ENCODE results near the gene CDCA7L.
"Not testable (repeated sequence)": the region's sequence is repeated elsewhere in the genome, so short reads cannot be mapped to it uniquely, and the experiment has no call there.

The CDCA7L gene

DNA sequence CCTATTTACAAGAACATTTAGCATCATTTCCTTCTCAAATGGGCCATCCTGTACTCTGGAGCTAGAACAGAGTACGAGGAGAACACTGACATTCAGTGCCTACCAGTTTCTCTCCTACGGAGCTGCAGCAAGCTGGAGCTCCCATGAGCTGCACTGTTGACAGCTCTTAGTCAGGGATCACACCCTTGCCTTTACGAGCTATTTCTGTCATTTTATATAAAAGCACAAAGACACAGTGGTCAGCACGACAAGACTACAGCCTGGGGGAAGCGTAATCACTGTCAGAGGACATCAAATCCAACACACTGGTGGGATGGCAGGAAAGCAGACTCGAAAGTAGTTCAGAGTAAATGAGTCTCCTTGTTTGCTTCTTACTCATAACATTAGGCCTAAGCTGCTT is 2.7 kb downstream of the CDCA7L start:
- no peak for FAIRE-seq

DNA sequence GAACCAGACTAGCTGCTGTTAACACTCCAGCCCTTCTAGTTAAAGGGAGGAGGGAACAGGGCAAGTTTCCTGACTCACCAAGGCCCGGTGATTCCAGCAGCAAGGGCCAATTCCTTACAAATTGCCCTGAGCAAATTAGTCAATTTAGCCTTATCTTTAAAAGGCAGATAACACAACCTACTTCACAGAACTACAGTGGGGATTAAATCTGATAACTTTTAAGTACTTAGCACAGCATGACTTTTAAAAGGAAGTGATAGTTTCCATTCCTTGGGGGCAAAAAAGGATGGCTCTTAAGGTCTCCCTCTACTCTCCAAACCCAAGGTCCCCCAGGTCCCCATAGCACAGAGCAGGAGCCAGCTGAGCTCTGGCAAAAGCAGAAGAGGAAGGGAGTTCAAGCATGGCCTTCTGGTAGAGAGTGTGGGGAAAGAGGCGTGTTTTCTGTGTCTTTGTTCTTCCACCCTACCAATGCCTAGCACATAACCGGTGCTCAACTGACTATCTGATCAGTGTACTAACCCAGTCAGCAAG is 4.0 kb downstream of the CDCA7L start:
- FAIRE-seq: no peak

DNA sequence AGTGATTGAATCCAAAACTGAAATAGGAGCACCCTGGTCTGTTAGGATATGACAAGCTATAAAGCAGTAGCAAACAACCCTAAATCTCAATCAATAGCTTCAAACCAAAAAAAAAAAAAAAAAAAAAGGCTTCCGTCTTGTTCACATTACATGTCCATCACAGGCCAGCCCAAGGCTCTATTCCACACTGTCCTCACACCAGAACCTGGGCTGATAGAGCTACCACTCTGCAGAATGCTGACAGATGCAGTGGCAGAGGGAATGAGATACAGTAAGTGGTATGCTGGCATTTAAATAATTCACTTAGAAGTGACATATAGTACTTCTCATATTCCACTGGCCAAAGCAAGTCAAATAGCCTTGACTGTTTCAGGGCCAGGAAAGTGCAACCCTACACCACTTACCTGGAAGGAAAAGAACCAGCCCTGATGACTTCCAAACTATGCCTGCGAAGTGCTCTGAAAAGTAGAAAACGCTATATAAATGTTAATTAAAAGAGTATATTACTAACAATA is 5.8 kb downstream of the CDCA7L start:
- FAIRE-seq: no peak

DNA sequence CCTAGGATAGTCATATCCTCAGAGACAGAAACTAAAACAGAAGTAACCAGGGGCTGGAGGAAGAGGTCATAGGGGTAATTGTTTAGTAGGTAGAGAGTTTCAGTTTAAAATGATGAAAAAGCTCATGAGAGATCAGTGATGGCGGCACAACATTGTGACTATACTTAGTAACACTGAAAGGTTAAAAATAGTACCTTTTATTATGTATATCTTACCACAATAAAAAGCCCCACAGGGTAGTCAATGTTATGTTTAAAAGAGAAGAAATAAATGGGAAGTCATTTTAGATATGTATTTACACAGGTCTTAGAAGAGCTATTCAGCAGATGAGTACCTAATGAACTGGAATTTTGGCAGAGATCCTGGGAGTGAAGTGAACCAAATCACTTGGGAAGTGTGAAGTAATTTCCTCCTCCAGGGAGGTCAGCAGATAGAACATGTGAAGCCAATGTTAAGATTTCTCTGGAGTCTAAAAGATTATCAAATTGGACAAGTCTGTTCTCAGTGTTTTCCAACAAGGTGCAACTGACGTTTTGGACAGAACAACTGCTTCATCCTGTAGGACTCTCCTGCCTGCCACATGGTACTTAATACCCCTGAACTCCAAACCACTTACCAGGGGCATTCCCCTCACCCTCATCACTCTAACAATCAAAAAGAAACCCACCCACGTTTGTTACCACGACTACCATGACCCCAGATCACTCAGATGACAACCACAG is 6.4 kb downstream of the CDCA7L start:
- no peak for FAIRE-seq

DNA sequence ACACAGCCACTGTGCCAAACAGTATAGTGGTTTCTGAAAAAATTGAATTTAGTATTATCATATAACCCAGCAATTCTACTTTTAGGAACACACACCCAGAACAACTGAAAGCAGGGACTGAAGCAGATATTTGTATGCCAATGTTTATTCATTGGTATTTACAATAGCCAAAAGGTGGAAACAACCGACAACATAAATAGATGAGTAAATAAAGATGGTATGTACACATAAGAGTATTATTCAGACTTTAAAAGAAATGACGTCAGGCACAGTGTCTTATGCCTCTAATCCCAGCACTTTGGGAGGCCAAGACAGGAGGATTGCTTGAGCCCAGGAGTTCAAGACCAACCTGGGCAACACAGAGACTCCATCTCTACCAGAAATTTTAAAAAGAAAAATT is 7.2 kb downstream of the CDCA7L start:
- FAIRE-seq: no peak

DNA sequence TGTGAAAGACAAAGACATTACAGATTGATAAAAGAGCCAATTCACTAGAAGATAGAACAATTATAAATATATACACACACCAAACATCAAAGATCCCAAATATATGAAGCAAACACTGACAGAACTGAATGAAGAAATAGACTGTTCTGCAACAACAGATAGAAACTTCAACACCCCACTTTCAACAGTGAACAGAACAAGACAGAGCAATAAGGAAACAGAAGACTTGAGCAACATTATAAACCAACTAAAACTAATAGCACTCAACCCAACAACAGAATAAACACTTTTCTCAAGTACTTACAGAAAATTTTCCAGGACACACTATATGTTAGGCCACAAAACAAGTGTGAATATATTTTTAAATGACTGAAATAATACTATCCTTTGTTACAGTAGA is 10.9 kb downstream of the CDCA7L start:
- no peak for FAIRE-seq

DNA sequence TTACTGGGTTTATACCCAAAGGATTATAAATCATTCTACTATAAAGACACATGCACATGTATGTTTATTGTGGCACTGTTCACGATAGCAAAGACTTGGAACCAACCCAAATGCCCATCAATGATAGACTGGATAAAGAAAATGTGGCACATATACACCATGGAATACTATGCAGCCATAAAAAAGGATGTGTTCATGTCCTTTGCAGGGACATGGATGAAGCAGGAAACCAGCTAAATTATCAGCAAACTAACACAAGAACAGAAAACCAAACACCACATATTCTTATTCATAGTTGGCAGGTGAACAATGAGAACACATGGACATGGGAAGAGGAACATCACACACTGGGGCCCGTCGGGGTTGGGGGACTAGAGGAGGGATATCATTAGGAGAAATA is 12.4 kb downstream of the CDCA7L start:
- not testable (repeated sequence) for FAIRE-seq

DNA sequence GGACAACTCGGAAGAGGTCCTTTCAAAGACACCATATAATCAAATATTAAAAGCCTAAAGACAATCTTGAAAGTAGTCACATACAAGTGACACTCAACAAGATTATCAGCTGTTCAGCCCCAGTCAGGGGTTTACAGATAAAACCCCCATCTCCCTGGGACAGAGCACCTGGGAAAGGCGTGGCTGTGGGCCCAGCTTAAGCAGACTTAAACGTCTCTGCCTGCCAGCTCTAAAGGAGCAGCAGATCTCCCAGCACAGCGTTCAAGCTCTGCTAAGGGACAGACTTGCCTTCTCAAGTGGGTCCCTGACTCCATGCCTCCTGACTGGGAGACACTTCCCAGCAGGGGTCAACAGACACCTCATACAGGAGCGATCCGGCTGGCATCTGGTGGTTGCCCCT is 18.0 kb downstream of the CDCA7L start:
- no peak for FAIRE-seq

DNA sequence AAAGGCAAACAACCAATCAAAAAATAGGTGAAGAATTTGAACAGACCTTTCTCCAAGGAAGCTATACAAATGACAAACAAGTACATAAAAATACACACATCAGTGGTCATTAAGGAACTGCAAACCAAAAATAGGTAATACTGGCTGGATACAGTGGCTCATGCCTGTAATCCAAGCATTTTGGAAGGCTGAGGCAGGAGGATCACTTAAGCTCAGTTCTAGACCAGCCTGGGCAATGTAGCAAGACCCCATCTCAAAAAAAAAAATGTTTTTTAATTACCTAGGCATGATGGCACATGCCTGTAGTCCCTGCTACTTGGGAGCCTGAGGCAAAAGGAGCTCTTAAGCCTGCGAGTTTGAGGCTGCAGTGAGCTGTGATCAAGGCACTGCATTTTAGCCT is 19.3 kb downstream of the CDCA7L start:
- no peak for FAIRE-seq

DNA sequence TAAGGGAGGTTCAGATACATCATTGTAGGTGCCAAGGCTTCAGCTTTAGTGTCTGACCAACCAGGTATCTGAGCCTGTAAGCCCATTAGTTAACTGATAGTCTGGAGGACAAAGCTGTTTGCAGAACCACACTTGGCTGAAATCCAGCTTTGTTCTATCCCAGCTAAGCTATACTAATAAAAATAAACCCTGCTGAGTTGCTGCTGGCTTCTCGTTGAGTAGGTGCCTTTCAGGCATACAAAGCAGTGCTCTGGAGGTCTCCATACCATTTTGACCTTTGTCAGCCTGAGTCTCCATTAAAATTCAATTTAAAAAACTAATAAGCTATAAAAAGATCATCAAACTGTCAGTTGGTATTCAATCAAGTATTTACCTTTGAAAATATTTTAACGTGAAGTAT is 22.0 kb downstream of the CDCA7L start:
- FAIRE-seq: no peak

DNA sequence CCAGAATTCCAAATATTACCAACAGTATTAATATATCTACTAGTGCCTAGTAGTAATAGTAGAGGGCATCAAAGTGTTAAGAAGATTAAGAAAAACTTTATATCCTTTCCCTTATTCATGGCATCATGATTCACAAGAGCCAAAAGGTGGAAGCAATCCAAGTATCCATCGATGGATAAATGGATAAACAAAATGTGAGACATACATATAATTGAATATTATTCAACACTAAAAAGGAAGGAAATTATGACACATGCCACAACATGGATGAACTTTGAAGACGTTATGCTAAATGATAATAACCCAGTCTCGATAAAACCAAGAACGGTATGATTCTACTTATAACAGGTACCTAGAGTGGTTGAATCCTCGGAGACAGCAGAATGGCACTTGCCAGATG is 23.1 kb downstream of the CDCA7L start:
- FAIRE-seq: no peak

DNA sequence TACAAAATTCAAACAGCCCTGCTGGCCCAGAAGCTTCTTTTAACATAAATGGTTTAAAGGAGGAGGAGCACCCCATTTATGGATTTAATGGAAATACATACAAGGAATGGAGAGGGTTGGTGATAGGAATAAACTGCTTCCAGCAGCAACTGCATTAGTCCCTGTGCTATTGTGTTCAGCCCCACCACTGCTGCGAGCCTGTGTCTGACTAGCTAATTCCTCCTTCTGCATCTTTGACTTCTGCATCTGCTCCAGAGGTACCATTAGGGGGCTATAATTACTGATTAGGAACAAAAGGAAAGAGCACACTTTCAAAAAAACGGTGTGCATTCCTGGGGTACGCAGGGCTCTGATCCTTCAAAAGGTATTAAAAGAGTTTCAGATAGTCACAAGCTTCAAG is 24.8 kb downstream of the CDCA7L start:
- no peak for FAIRE-seq

DNA sequence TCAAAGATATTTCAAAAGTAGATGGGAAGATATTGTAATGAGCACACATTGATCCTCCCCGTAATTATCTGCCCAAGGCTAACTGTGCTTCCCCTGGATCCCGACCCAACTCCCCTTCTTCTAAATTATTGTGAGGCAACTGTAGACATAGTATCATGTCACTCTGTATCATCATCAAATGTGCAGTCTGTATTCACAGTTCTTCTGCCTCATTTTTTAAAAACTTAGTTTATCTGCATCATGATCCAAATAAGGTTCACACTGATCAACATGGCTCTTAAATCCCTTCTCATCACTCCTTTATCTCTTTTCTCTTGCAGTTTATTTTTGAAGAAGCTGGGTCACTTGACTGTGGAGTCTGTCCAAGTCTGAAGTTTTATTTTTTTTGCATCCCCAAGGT is 27.5 kb downstream of the CDCA7L start:
- FAIRE-seq: no peak

DNA sequence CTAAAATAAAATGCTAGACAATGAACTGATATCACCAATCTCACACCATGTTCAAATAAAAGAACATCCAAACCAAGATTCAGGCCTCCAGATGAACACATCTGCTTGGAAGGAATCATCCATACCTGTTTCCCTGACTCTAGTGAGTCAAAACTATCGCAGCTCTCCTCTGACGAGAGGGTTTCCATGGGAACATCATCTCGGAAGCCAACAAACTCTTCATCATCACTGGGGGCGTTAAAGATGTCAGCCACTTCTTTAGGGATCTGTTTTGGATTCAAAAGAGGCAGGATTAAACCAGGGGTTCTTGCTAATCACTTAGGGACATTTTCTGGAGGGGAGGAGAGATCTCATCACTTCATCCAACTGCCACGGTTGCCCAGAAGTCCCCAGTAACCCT is 29.1 kb downstream of the CDCA7L start:
- no peak for FAIRE-seq

DNA sequence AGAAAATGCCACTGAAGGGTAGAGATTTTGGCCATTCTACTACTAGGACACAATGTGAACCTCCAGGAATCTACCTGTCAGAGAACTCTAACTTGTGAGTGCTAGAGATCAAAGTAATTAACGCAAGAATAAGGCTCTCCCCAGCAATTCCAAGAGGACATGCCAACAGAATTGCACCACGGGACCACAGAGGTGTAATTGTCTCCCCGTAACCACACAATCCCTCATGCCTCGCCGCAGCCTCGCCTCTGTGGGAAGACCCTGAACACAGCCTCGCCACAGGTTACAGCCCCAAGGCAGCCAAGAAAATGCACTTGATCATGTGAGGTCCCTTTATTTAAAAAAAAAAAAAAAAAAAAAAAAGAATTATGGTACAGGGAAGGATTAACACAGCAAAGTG is 29.5 kb downstream of the CDCA7L start:
- no peak for FAIRE-seq

DNA sequence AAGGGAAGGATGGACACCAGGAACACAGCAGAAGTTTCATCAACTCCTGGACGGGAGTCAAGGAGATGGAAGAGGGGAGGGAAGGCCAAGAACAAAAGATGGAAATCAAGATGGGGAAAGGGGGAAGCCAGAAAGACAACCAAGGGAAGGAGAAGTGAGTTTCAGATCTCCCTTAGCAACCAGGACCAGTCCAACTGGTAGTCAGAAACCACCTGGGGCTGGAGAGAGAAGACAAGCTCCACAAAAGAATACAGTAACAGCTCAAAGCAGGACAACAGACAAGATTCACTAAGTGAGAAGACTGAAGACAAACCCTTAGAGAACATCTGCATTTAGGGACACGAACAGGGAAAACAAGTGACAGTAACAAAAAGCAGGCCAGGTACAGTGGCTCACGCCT is 30.6 kb downstream of the CDCA7L start:
- FAIRE-seq: no peak

DNA sequence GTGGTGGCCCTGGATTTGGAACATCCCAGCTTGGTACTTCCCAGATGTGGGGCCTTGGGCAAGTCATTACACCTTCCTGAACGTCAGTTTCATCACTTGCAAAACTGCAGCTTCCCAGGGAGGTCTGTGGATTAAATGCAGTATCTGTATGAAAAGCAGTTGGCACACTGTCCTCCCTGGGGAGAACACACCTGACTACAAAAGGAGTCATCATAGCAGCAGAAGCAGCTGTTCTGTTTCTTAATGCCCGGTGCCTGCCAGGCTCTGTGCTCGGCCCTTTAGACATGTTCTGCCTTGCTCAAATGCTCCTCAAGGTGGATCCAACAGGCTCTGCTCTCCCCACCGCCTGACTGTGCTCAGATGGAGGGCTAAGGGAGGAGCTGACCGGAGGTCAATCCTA is 31.0 kb downstream of the CDCA7L start:
- no peak for FAIRE-seq

DNA sequence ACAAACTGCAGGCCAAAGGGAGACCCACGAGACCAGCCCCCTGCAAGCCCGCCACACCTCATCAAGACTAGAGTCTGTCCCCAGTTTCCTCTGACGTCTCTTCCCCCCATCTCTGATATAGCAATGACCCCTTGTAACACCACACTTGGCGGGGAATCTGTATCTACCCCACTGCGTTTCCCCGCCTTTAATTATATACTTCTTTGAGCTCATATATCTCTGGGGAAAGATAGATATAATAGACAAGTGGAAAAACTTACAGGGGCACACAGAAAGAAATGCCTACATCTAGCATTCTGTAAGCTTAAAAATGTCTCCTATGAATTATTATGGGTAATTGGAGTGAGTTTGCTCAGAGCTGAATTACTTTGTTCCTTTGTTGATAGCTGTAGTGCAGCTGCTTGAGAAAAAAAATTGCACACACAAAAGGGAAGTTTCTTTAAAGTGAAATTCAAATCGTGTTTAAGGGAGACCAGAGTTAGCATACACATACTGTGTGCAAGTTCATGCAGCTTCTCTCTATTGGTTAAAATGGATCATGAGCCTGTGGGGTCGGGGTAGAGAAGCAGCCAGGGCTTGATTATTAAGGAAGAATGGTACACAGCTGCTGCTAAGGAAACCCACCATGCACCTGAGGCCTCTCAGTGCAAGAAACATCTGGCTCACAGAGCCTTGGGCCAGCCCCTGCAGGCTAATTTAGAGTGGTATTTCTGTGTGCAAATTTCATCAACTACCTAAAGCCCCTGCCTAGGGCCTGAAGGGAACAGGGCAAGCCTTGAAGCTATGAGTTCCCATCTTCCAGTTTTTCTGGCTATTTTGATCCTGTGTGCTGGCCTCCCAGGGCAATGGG is 32.5 kb downstream of the CDCA7L start:
- no peak for FAIRE-seq

DNA sequence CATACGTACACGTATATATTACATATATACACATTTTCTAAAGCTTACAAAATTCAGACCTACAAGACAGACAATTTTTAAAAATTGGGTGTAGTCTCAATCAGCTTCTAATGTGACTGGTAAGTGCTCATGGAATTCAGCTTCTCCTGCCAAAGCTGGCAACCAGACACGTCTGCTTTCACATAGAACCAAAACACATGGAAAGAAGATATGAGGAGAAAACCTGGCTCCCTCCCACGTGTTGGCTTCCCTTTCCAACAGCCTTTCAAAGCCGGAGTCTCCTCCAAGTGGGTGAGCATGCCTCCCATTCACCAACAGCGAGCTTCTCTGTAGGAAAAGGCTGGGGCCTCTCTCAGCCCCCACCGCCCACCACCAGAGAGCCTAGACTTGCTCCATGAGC is 33.4 kb downstream of the CDCA7L start:
- no peak for FAIRE-seq

DNA sequence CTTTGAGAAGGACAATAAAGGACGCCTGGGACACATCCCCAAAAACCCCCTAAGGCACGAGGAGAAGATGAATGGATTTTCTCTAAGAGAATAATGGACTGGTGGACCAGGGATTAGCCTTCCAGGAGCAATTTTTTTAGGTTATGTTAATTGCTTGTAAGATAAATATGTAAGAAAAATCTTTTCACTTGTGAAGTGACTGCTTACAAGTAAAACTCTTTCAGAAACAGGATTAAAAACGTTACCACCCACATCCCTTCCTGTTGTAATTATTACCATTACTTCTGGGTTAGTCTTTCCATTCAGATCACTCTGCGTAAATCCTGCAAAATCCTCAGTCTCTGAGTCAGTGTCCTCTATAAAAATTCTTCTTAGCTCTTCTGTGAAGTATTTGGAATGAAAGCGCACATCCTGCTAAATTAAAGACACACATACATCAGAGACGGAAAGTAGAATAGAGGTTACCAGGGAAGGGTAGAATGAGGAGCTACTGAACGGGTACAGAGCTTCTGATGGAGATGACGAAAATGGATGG is 34.3 kb downstream of the CDCA7L start:
- no peak for FAIRE-seq

DNA sequence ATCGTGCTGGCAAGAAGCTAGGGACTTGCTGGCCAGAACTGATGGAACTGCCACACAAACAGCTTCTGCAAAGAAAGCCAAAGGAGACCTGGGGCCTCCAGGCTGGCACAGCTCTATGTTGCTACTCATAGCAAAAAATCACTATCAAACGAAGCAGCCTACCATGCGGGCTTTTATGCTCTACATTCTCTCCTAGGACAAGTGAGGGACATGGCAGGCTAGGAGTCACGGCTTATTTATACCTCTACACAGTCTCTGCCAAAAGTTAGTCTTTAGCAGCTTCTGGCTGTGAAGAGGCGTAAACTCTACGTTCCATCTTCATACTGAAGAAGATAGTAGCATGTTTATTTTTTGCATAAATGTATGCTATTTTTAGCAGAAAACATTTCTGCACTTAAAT is 35.4 kb downstream of the CDCA7L start:
- no peak for FAIRE-seq

DNA sequence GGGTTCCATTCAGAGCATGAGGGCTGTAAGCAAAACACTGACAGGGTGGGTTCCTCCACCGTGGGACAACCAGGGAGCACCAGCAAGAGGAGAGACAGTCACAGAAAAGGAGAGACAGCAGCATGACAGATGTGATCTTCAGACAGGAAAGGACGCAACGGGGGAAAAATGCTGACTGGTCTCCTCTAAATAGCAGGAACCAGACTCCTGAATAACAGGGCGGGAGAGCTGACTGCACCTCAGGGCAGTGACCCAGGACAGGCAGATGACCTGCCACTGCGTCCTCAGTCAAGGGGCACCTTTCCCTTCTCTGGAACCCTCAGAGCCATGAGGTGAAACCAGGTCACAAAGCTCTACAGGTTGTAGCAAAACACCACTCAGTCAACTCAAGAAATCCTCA is 37.0 kb downstream of the CDCA7L start:
- FAIRE-seq: no peak

DNA sequence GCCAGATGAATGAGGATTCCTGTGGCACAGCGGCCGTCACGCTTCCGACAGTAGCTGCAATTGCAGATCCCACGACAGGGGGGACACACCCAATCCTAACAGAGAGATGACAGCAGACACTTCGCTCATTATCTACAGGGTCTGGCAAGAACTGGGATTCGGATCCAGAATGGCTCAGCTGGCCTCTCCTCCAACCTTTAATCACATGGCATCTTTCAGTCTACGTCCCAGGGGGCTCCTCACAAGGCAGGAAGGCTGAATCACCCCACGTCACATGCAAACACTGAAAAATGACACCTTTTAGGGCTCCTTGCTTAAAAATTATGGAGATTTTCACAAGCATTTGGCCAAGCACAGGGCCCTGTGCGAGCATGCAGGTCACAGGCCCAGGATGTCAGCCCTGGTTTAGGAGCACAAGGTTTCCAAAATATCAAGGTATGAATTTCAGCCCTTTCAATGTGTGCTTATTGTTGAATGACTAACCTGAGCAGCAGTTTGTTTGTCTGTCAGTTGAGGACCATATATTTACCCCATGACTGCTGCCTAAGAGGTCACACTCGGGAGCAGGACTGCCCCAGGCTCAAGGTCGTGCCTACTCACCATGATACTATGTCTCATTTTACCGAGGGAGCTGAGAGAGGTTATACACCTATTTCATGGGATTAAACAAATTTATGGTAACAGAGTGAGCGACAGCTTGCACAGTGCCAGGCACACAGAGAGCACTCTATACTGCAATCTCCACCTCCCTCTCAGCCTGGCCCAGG is 42.5 kb downstream of the CDCA7L start:
- FAIRE-seq: no peak
